Measurements from ENCODE around the gene RPL26.
"Not testable (repeated sequence)": the region's sequence is repeated elsewhere in the genome, so short reads cannot be mapped to it uniquely, and the experiment has no call there.

The RPL26 gene

DNA sequence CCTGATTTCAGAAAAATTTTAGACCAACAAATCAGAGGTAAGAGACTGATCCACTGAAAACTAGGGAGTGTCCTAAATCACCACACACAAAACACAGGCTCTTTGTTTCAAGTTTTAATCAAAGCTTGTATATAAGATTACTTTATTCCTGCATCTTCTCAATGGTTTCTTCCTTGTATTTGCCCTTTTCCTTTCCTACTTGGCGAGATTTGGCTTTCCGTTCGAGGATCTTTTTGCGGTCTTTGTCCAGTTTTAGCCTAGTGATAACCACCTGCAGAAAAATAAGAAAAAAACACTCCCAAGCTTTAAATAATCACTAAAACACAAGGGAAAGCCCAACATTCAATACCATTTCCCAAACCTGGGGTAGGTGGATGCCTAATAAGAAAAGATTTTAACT lies 5.6 kb downstream of the RPL26 start:
- Mint-ChIP-seq H3K27ac (peak overlapping the region; percentile 82 to 90 (median 89)), H3K27me3 (ENCODE audit: low read depth) (no peaks in the 10 kb centered on the region), H3K36me3 (ENCODE audit: low read depth) (peaks cover 62% of the 10 kb centered on the region), H3K4me3 (peak overlapping the region; percentile 80 to 88 (median 86)), H3K4me1 (peaks cover 36% of the 10 kb centered on the region), H3K9me3 (no peaks in the 10 kb centered on the region)
- TF ChIP-seq, protein P1, sequence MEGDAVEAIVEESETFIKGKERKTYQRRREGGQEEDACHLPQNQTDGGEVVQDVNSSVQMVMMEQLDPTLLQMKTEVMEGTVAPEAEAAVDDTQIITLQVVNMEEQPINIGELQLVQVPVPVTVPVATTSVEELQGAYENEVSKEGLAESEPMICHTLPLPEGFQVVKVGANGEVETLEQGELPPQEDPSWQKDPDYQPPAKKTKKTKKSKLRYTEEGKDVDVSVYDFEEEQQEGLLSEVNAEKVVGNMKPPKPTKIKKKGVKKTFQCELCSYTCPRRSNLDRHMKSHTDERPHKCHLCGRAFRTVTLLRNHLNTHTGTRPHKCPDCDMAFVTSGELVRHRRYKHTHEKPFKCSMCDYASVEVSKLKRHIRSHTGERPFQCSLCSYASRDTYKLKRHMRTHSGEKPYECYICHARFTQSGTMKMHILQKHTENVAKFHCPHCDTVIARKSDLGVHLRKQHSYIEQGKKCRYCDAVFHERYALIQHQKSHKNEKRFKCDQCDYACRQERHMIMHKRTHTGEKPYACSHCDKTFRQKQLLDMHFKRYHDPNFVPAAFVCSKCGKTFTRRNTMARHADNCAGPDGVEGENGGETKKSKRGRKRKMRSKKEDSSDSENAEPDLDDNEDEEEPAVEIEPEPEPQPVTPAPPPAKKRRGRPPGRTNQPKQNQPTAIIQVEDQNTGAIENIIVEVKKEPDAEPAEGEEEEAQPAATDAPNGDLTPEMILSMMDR (IDR thresholded peaks at IDR 0.05; ENCODE audit: unreplicated experiment in 3 of 3) = no peak

DNA sequence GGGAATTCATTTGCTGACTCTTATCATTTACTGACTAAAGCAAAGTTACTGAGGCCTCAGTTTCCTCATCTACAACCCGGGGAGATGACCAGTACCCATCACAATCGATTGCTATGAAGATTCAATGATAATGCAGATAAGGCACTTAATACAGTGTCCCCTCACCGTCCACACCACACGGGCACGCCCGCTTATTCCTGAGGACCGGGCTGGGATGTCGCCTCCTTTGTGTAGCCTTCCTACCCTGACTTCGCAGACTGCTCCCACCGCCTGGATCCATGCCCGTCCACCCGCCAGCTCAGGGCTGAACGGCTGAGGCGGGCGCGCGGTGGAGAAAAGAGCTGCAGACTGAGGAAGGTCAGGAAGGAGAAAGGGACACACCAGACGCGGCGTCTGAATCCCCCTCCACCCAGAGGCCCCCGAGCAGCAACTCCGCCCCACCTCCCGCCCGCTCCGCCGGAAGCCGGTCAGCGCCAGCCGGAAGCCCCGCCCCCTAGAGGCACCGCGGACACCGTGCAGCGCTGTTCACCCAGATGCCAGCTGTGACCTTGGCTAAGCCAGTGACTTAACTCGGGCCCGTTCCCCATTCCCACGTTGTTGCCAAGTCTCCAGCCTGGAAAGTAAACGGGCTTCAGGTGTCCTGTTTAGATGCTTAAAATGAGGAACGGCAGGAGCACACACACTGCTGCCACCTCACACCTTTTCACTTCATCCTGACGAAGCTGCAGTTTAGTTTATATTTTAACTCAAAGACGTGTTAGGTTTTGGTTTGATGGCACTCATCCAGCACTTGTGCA lies 6.5 kb downstream of the RPL26 start, which contains the start of gene KRABD2:
TSS of gene KRABD2 (minus strand) at position 434 of the 797 bp plus-strand sequence.
- TF ChIP-seq, protein P1 (IDR thresholded peaks at IDR 0.05; ENCODE audit: unreplicated experiment in 3 of 3) = peak; percentile 52 to 67 (median 60)
- H3K27ac Mint-ChIP-seq = peak within 1 kb of the TSS; percentile 82 to 90 (median 89)
- H3K9me3 Mint-ChIP-seq = no peaks in the 10 kb centered on the region
- peak within 1 kb of the TSS; percentile 80 to 88 (median 86) for H3K4me3 Mint-ChIP-seq
- H3K4me1 Mint-ChIP-seq = peaks cover 36% of the 10 kb centered on the region
- peaks cover 60% of the 10 kb centered on the region for H3K36me3 Mint-ChIP-seq (ENCODE audit: low read depth)
- H3K27me3 Mint-ChIP-seq (ENCODE audit: low read depth) = no peaks in the 10 kb centered on the region

DNA sequence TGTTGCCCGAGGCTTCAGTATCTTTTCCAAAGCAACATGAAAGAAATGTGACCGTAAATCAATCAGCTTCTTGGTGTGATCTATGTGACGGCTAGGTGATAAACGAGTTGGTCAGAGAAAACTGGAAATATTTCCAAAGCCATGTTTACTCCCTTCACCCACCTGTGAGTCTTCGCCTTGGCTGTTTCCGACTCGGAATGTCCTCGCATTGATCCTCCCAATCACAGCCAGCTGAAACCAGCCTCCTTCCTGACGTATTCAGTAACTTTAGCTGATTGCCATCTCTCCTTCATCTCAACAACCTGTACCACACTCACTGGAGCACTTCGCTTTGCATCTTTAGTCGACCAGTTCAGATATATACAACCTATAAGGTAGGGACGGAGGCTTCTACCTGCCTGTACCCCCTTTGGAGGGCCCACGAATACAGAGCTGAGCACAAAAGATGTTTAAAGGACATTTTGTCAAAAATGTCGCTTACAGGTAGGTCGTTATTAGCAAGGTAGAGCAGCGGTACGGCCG lies 7.2 kb downstream of the RPL26 start:
- Mint-ChIP-seq H3K36me3 (ENCODE audit: low read depth) (peaks cover 58% of the 10 kb centered on the region), H3K27ac (peak overlapping the region; percentile 82 to 90 (median 89)), H3K9me3 (no peaks in the 10 kb centered on the region), H3K4me1 (peaks cover 35% of the 10 kb centered on the region), H3K4me3 (peak overlapping the region; percentile 80 to 88 (median 86)), H3K27me3 (ENCODE audit: low read depth) (no peaks in the 10 kb centered on the region)
- TF ChIP-seq, protein P1 (IDR thresholded peaks at IDR 0.05; ENCODE audit: unreplicated experiment in 3 of 3) = no peak

DNA sequence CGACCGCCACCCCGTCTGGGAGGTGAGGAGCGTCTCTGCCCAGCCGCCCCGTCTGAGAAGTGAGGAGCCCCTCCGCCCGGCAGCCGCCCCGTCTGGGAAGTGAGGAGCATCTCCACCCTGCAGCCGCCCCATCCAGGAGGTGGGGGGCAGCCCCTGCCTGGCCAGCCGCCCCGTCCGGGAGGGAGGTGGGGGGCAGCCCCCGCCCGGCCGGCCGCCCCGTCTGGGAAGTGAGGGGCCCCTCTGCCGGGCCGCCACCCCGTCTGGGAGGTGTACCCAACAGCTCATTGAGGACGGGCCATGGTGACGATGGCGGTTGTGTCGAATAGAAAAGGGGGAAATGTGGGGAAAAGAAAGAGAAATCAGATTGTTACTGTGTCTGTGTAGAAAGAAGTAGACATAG lies 9.1 kb downstream of the RPL26 start:
- peaks cover 55% of the 10 kb centered on the region for H3K36me3 Mint-ChIP-seq (ENCODE audit: low read depth)
- H3K9me3 Mint-ChIP-seq; H3K27ac Mint-ChIP-seq; H3K27me3 Mint-ChIP-seq (ENCODE audit: low read depth); H3K4me3 Mint-ChIP-seq: not testable (repeated sequence)
- H3K4me1 Mint-ChIP-seq = peaks cover 31% of the 10 kb centered on the region

DNA sequence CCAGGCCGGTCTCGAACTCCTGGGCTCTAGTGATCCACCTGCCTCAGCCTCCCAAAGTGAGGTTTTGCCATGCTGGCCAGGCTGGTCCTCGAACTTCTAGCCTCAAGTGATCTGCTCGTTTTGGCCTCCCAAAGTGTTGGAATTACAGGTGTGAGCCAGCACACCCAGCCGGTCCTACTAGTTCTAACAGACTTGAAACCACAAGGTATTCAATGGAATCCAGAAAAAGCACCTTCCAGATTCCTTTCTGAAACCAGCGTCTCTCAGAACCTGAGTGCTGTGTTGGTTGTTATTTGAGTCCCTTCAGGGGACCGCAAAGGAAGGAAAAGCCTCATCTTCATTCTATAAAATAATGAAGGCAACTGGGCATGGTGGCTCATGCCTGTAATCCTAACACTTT lies 10.6 kb downstream of the RPL26 start:
- peaks cover 51% of the 10 kb centered on the region for H3K36me3 Mint-ChIP-seq (ENCODE audit: low read depth)
- TF ChIP-seq, protein P1 (IDR thresholded peaks at IDR 0.05; ENCODE audit: unreplicated experiment in 3 of 3) = no peak
- peaks cover 23% of the 10 kb centered on the region for H3K4me1 Mint-ChIP-seq
- peak overlapping the region in 2 of 3 experiments; percentile 19 to 46 for H3K4me3 Mint-ChIP-seq
- H3K9me3 Mint-ChIP-seq = no peaks in the 10 kb centered on the region
- no peaks in the 10 kb centered on the region for H3K27me3 Mint-ChIP-seq (ENCODE audit: low read depth)
- H3K27ac Mint-ChIP-seq = no peak overlapping the region

DNA sequence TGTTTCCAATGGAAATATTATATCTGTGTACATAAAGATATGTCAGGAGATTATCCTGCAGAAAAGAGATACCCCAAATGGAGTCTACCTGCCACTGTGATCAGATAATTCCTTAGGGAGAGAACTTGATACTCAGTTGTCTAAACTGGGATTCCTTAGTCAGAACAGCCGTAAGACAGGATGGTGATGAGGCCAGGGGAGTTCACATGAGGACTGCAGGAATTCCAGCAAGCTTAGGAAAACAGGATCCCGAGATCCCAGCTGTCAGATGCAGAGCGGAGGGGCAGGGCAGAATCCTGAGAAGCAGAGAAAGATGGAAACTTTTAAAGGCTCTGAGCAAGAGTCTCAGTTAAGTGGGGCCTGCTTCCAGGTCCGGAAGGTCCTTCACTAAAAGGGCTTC lies 11.2 kb downstream of the RPL26 start:
- Mint-ChIP-seq H3K9me3 (no peaks in the 10 kb centered on the region), H3K27ac (peak overlapping the region; percentile 23 to 78 (median 39)), H3K4me1 (peaks cover 21% of the 10 kb centered on the region), H3K4me3 (peak overlapping the region; percentile 45 to 63 (median 48)), H3K27me3 (ENCODE audit: low read depth) (no peaks in the 10 kb centered on the region), H3K36me3 (ENCODE audit: low read depth) (peaks cover 46% of the 10 kb centered on the region)
- TF ChIP-seq, protein P1 (IDR thresholded peaks at IDR 0.05; ENCODE audit: unreplicated experiment in 3 of 3) = no peak

Data from nephron (organoid).